Measurements from ENCODE around the gene PPP1R18. TPM values are rescaled to one million over a fixed set of nuclear protein-coding genes. Genes with fewer than 3 reads are reported as not detected.
"Not testable (repeated sequence)": the region's sequence is repeated elsewhere in the genome, so short reads cannot be mapped to it uniquely, and the experiment has no call there.

PPP1R18 gene
- total and polyA plus RNA-seq, 11 donors, result 11.9 to 77.2 (median 19.4) TPM

DNA sequence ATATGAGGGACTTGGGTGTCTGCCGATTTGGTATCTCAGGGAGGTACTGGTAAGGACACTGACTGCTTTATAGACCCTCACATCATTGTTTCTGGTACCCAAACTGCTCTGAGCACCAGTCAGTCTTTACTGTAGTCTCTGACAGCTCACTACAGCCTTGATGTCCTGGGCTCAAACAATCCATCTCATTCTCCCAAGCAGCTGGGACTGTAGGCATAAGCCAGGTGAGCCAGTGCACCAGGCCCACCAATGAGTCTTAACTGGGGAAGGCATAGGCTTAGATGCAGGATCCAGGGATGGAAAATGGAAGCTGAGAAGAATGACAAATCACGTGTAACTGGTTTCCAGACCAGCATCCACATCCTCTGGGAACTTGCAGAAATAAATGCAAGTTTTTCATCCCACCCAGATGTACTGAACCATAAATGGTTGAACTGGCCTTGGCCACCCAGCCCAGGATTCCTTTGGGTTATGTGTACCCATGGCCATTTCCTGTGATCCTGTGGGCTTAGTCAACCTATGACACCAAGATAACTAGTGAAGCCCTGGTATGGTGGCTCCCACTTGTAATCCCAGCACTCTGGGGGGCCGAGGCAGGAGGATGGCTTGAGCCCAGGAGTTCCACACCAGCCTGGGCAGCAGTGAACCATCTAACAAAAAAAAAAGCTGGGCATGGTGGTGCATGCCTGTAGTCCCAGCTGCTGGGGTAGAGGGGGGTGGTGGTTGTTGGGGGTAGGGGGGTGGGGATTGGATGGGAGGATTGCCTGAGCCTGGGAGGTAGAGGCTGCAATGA is 39.5 kb upstream of the PPP1R18 start:
- H3K4me1 ChIP-seq, result peaks cover 0 to 55% (median 36%) of the 10 kb centered on the region in 12 donors
- H3K27ac ChIP-seq, result peak overlapping the region in 5 of 12 donors; percentile 19 to 48 (median 37)
- ATAC-seq, result no peak
- no peak overlapping the region for H3K4me3 ChIP-seq
- intact Hi-C loops (cut with DNase I), result loop anchor here in 4 of 10 donors (5.0 to 10.0 kb wide), 5 partner anchors 171 to 359 kb away; partner anchors contain the start of genes GNL1 (in 1 of the 4), HLA-E (in 1 of the 4) and PRR3 (in 1 of the 4)
- DNase-seq, result no peak
- H3K27me3 ChIP-seq, result no peaks in the 10 kb centered on the region
- peaks cover 0 to 92% (median 82%) of the 10 kb centered on the region in 9 donors for H3K36me3 ChIP-seq
- H3K9me3 ChIP-seq, result no peaks in the 10 kb centered on the region
- TF ChIP-seq, protein P1, sequence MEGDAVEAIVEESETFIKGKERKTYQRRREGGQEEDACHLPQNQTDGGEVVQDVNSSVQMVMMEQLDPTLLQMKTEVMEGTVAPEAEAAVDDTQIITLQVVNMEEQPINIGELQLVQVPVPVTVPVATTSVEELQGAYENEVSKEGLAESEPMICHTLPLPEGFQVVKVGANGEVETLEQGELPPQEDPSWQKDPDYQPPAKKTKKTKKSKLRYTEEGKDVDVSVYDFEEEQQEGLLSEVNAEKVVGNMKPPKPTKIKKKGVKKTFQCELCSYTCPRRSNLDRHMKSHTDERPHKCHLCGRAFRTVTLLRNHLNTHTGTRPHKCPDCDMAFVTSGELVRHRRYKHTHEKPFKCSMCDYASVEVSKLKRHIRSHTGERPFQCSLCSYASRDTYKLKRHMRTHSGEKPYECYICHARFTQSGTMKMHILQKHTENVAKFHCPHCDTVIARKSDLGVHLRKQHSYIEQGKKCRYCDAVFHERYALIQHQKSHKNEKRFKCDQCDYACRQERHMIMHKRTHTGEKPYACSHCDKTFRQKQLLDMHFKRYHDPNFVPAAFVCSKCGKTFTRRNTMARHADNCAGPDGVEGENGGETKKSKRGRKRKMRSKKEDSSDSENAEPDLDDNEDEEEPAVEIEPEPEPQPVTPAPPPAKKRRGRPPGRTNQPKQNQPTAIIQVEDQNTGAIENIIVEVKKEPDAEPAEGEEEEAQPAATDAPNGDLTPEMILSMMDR (IDR thresholded peaks at IDR 0.05), result no peak
- TF ChIP-seq POLR2A (IDR thresholded peaks at IDR 0.05), result no peak
- WGBS, 4 donors, result 47 to 65% (median 61%) methylated on average over 3 of the region's 3 CpGs

DNA sequence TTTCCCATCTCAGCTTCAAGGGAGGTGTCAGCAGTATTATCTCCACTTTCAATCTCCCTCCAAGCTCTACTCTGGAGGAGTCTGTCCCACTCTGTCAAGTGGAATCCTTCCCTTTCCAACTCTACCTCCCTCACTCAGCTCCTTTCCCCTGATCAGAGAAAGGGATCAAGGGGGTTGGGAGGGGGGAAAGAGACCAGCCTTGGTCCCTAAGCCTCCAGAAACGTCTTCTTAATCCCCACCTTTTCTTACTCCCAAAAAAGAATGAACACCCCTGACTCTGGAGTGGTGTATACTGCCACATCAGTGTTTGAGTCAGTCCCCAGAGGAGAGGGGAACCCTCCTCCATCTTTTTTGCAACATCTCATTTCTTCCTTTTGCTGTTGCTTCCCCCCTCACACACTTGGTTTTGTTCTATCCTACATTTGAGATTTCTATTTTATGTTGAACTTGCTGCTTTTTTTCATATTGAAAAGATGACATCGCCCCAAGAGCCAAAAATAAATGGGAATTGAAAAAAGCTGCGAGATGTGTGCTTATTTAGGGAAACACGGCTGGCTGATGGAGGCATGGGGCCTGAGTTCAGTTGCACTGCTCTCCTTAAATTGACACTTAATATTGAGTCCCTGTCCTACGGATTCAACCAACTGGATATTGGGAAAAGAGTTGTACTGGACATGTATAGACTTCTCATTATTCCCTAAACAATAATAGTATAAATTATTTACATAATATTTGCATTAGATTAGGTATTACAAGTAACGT is 38.6 kb upstream of the PPP1R18 start:
- 31 to 35% (median 33%) methylated on average over 6 of the region's 6 CpGs for WGBS, 4 donors
- no peak for ATAC-seq
- no peaks in the 10 kb centered on the region for H3K9me3 ChIP-seq
- no peaks in the 10 kb centered on the region for H3K27me3 ChIP-seq
- H3K36me3 ChIP-seq, result peaks cover 0 to 84% (median 75%) of the 10 kb centered on the region in 9 donors
- TF ChIP-seq, protein P1 (IDR thresholded peaks at IDR 0.05), result no peak
- no peak for TF ChIP-seq POLR2A (IDR thresholded peaks at IDR 0.05)
- no peak for DNase-seq
- peak overlapping the region in 4 of 12 donors; percentile 19 to 44 (median 24) for H3K27ac ChIP-seq
- peaks cover 0 to 47% (median 30%) of the 10 kb centered on the region in 12 donors for H3K4me1 ChIP-seq
- no peak overlapping the region for H3K4me3 ChIP-seq
- intact Hi-C loops (cut with DNase I), result loop anchor here in 6 of 10 donors (5.0 to 10.0 kb wide), 7 partner anchors 108 to 360 kb away; partner anchors contain the start of genes GNL1 (in 2 of the 6), MRPS18B (in 2 of the 6), PPP1R10 (in 2 of the 6) and PRR3 (in 2 of the 6)

GRCh38 chr6:30723843-30724741 is 37.6 kb upstream of the PPP1R18 start:
- Histone ChIP-seq H3K36me3 (peaks cover 0 to 74% (median 65%) of the 10 kb centered on the region in 9 donors), H3K27ac (peak overlapping the region in 2 of 12 donors; percentile 25 to 44), H3K4me3 (peak overlapping the region in 1 of 12 donors; percentile 17), H3K4me1 (peaks cover 0 to 54% (median 36%) of the 10 kb centered on the region in 12 donors)
- DNase-seq, ATAC-seq, H3K9me3 ChIP-seq, H3K27me3 ChIP-seq: not testable (repeated sequence)
- intact Hi-C loops (cut with DNase I), result loop anchor here in 9 of 10 donors (2.0 to 10.0 kb wide), 8 partner anchors 19 to 361 kb away; partner anchors contain the start of genes GNL1 (in 2 of the 9), MRPS18B (in 2 of the 9), PPP1R10 (in 2 of the 9) and PRR3 (in 2 of the 9)
- 51 to 60% (median 56%) methylated on average over 22 to 29 of the region's 29 CpGs for WGBS, 4 donors

- not testable (repeated sequence) for ATAC-seq, DNase-seq, H3K27me3 ChIP-seq, H3K9me3 ChIP-seq
- H3K4me1 ChIP-seq, result peaks cover 0 to 62% (median 41%) of the 10 kb centered on the region in 12 donors
- 53 to 59% (median 57%) methylated on average over 16 of the region's 16 CpGs for WGBS, 4 donors
- peak overlapping the region in 2 of 12 donors; percentile 78 to 94 for H3K4me3 ChIP-seq
- H3K36me3 ChIP-seq, result peaks cover 0 to 66% (median 57%) of the 10 kb centered on the region in 9 donors
- intact Hi-C loops (cut with DNase I), result loop anchor here in 9 of 10 donors (2.0 to 10.0 kb wide), 8 partner anchors 20 to 362 kb away; partner anchors contain the start of genes GNL1 (in 2 of the 9), MRPS18B (in 2 of the 9), PPP1R10 (in 2 of the 9) and PRR3 (in 2 of the 9)
- peak overlapping the region in 3 of 12 donors; percentile 97 to 99 (median 98) for H3K27ac ChIP-seq
Observed at GRCh38 chr6:30723159-30723842, 36.9 kb upstream of the PPP1R18 start.
